ENCODE measurements around the gene ASMTL. TPM values are rescaled to one million over a fixed set of nuclear protein-coding genes. Genes with fewer than 3 reads are reported as not detected.

The ASMTL gene, protein sequence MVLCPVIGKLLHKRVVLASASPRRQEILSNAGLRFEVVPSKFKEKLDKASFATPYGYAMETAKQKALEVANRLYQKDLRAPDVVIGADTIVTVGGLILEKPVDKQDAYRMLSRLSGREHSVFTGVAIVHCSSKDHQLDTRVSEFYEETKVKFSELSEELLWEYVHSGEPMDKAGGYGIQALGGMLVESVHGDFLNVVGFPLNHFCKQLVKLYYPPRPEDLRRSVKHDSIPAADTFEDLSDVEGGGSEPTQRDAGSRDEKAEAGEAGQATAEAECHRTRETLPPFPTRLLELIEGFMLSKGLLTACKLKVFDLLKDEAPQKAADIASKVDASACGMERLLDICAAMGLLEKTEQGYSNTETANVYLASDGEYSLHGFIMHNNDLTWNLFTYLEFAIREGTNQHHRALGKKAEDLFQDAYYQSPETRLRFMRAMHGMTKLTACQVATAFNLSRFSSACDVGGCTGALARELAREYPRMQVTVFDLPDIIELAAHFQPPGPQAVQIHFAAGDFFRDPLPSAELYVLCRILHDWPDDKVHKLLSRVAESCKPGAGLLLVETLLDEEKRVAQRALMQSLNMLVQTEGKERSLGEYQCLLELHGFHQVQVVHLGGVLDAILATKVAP
- 8.0 and 12.9 TPM in 2 replicates for total RNA-seq

DNA sequence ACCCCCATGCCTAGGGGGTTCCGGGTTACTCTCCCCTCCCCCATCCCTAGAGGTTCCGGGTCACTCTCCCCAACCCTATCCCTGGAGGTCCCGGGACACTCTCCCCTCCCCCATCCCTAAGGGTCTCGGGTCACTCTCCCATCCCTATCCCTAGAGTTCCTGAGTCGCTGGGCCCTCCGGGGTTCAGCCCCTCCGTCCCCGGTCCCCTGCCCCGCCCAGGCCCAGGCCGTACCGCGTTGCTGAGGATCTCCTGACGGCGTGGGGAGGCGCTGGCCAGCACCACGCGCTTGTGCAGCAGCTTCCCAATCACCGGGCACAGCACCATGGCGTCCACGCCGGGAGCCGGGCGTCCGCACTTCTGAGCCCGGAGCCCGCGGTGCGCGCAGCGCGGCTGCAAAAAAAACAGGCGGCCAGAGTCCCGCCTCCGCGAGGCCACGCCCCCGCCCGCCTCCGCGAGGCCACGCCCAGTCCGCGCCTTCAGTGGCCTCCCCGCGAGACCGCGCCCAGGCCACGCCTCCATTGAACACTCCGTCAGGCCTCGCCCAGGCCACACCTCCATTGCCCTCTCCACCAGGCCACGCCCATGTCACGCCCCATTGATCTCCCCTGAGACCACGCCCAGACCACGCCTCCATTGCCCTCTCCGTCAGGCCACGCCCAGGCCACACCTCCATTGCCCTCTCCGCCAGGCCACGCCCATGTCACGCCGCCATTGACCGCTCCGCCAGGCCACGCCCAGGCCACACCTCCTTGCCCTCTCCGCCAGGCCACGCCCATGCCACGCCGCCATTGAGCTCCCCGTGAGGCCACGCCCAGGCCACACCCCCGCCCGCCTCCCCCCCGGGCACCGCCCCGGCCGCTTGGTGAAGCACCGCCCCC is at the start of gene ASMTL:
ASMTL (minus strand) TSS at position 394 of the 879 bp plus-strand sequence; CDS start at position 325, 69 bp downstream.

DNA sequence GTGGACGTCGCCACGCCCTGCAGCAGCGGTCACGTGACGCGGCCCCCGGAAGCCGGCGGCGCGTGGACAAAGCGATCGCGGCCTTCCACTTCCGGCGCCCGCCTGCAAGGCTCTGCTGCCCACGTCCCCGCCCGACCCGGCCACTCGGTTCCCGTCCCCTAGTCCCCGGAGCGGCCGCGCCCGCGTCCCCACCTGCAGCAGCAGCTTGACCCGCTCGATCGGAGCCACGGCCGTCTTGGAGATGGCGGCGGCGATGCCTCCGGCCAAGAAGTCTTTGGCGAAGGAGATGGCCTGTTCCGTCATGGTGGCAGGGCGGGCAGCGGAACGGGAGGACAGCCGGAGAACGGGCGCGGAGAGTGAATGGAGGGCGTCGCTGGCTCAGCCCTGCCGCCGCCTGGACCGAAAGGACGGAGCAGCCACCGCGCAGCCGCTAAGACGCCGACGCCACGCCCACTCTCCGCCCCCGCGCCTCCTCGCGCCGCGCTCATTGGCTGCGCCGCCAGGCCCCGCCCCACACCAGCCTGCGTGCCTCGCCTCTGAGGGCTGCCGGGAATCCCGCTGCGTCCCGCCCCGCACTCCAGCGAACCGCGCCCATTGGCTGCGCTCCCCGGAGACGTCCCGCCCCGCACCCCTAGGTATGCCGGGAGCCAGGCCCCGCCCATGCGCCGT is 60.9 kb downstream of the ASMTL start, which contains the start of gene SLC25A6:
SLC25A6 (minus strand) TSS at position 407 of the 669 bp plus-strand sequence; CDS start at position 303, 104 bp downstream.

Other genes starting within 250 kb of the ASMTL start
- gene CRLF2, start 240.3 kb downstream of the ASMTL start, total RNA-seq = 0.12 TPM in 1 of 2 replicates, not detected in the other
- gene CSF2RA, start 184.1 kb downstream of the ASMTL start, total RNA-seq = not detected in 2 replicates
- 0.12 TPM in 1 of 2 replicates, not detected in the other for gene IL3RA, start 116.1 kb downstream of the ASMTL start, total RNA-seq
- gene SLC25A6, start 60.8 kb downstream of the ASMTL start, total RNA-seq = 163 and 166 TPM in 2 replicates
- not detected in 2 replicates for gene P2RY8, start 84.3 kb upstream of the ASMTL start, total RNA-seq
- 26.0 and 43.9 TPM in 2 replicates for gene AKAP17A, start 138.7 kb upstream of the ASMTL start, total RNA-seq
- not detected in 2 replicates for gene ASMT, start 162.2 kb upstream of the ASMTL start, total RNA-seq

All from uterine smooth muscle cell (primary cell).